NCI-H69 (cell line): Measurements from ENCODE around the gene FAM193B.
"Not testable (repeated sequence)": the region's sequence is repeated elsewhere in the genome, so short reads cannot be mapped to it uniquely, and the experiment has no call there.

Experiments
- DNase-seq: peaks from one replicate; lab custom pipeline; 2025; lab: John Stamatoyannopoulos, UW

Gene FAM193B

DNA sequence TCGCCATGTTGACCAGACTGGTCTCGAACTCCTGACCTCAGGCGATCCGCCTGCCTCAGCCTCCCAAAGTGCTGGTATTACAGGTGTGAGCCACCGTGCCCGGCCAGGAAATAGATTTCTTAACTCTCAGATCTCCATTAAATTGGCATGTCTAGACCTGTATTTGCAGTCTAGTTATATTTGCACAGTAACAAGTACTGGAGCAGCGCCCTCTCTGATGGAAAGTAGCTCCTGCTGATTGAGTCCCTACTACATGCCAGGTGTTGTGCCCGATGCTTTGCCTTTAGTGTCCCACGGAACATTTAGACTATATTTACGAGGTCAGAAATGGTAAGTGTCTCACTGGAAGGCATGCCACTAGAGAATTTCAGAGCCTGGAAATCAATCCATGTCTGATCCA is 21.8 kb upstream of the FAM193B start:
- peak; percentile 83 for DNase-seq

- DNase-seq, result no peak
These were observed 21.1 kb upstream of the FAM193B start for GRCh38 chr5:177575488-177575887.

GRCh38 chr5:177569894-177570293 is 15.5 kb upstream of the FAM193B start:
- no peak for DNase-seq

DNA sequence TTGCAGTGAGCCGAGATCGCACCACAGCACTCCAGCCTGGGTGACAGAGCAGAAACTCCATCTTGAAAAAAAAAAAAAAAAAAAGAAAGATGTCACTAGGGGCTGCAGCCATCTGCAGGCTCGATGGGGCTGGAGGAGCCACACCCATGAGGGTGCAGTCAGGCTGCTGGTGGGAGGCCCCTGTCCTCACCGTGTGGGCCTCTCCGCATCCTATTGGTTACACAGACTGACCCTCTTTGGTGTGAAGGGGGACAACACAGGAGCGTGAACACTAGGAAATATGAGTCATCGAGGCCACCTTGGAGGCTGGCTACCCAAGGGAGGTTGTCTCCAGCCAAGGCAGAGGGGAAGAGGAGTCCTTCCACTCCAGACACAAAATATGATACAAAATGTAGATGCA is 14.0 kb upstream of the FAM193B start:
- DNase-seq, result no peak

GRCh38 chr5:177565046-177565445 is 10.7 kb upstream of the FAM193B start:
- no peak for DNase-seq

GRCh38 chr5:177559446-177559941 is 5.1 kb upstream of the FAM193B start:
- not testable (repeated sequence) for DNase-seq

DNA sequence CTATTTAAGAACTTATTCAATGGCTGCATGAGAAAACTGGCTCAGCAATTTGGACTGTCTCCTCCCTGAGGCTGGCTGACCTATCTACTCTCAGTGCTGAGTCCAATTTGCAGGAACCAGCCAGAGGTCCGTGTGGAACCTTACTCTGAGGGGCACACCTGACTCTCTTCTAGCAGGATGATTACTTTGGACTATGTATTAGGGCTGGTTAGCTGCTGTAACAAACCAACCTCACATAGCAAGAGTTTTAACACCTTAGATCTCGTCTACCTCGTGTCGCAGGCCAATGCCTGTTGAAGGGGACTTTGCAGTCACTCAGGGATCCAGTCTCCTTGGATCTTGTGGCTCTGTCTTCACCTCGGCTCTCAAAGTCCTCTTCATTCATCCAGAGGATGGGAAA is 3.4 kb upstream of the FAM193B start:
- no peak for DNase-seq

DNA sequence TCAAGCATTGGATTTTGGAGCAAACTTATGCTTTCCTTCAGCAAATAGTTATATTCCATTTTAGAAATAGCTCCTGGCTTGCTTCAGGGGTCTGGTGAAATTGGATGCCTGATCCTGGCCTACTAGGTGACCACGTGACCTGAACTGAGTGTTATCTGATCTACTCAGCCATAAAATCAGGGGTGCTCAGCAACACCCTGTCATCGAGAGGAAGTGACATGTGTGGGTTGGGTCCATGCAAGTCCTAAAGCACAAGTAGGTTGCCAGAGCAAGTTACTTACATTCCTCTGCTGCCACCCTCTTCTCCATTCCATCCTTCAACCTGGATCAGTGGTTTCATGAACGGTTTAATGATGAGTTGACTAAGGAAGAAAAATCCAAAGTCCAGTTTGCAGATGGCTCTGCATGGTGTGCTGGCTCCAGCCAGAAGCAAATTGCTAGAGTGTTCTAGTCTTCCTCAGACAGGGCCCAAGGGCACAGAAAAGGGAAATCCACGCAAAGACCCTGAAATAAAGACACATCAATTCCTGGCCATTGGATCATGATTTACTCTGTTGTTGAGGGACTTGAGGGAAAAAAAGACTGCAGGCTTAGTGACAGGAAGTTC is 2.8 kb upstream of the FAM193B start:
- no peak for DNase-seq

DNA sequence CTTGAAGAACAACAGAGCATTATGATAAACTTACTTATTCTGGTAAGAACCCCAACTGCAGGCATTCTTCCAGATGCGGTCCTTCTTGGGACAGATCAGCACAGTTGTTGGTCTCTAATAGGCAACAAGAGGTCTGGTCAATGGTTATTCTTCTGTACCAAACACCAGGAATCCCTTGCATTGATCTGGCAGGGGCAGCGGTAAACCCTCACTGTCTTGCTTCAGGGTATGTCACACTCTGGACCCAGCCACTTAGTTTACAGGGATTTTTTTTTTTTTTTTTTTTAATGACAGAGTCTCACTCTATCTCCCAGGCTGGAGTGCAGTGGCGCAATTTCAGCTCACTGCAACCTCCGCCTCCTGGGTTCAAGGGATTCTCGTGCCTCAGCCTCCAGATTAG is 1.3 kb upstream of the FAM193B start:
- DNase-seq, result no peak

DNA sequence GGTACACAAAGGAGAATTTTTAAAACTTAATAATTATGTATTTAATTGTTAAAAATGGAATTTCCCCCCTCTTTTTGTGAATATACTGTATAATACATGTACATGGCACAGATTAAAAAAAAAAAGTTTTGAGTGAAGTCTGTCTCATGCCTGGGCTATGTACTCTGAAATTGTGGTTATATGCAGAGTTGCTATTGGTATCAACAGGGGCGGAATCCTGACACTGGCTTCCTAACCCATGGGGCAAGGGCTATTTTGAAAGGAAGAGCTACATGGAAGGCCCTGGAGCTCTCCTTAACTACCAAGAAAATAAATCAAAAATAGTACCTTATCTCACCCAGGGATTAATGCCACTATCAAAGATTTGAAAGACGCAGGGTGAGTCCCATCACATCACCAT is 865 bp upstream of the FAM193B start:
- DNase-seq, result no peak

GRCh38 chr5:177553671-177554429 is 513 bp downstream of the FAM193B start:
- DNase-seq, result peak; percentile 65

DNA sequence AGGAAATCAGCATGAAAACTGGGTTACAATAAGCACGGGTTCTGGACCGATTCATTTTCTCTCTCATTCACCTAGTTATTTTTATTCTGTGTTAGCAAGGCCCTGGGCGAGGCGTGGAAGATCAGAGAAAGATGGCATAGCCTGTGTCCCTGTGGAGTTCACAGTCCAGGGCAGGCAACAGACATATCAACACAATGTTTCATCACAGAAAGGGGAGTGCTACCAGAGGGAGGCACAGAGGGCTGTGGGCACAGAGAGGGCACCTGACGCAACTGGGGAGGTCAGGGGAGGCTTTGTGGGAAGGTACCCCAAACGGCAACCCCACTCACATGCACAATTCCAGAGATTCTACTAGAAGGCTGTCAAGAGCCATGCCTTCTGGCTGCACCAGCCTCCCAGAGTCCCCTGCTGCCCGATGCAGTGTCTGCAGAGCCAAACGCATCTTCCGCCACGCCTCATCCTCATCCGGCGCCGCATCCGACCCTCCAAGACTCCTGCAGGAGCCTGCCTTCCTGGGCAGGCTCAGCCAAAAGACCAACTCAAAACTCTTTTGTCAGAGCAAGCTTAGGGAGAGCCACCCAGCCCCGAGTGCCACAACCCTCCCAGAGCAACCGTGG is 1.4 kb downstream of the FAM193B start:
- no peak for DNase-seq

- no peak for DNase-seq
These were observed 4.2 kb downstream of the FAM193B start for GRCh38 chr5:177550122-177550521.

DNA sequence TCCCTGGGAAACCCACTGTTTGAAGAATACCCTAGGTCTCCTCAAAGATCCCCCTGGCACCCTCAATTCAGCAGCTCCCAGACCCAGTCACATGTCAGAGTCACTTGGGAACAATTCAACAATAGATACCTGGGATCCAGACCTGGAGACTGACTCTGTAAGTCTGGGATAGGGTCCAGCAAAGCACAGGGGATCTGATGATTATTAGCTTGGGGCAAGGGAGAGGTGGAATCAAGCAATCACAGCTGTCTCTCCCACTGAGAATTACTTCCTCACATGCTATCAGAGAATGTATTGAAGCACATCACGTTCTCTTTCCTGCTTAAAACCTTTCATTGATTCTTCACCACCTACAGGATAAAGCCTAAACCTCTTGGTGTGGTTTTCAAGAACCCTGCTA is 5.9 kb downstream of the FAM193B start:
- DNase-seq, result peak; percentile 80

DNA sequence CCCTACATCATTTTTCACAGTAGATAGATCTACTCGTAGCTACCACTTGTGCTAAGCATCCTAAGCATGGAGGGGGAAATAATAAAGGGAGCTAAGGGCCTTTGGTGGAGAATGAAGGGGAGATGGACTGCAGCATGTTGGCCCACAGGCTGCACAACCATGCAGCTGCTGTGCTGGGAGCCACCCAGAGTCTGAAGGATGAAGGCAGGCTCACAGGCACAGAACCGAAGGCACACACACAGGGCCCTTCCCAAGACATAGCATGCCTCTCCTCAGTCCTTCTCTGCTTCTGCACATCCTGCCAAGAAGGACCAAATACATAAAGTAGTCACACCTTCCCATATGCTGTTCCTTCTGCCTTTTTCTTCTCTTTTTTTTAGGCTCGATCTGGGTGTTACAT is 6.6 kb downstream of the FAM193B start:
- DNase-seq, result no peak

- DNase-seq, result peak; percentile 79
These were observed 8.1 kb downstream of the FAM193B start for GRCh38 chr5:177546258-177546741.

- peak; percentile 61 for DNase-seq
These were observed 8.7 kb downstream of the FAM193B start for GRCh38 chr5:177545487-177546257.

GRCh38 chr5:177542816-177543465 is 11.4 kb downstream of the FAM193B start:
- DNase-seq, result peak; percentile 53

GRCh38 chr5:177540438-177540837 is 13.9 kb downstream of the FAM193B start:
- no peak for DNase-seq

DNA sequence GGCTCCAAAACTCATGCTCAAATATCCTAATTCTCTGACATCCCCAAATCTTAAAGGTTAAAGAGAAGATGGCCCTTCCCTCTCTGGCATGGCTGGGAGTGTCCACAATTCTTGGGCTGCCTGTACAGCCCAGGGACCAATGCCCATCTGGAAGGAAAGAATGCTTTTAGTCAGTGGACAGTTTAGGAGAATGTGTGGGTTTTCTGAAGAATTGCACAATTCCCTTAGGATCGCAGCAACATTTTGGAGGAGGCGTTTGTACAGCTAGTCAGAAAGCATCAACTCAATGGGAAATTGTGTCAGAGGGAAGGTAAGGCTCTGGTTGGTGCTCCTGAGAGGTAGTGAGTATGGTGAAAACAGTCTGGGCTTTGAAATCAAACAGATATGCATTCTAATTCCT is 15.0 kb downstream of the FAM193B start:
- no peak for DNase-seq

DNA sequence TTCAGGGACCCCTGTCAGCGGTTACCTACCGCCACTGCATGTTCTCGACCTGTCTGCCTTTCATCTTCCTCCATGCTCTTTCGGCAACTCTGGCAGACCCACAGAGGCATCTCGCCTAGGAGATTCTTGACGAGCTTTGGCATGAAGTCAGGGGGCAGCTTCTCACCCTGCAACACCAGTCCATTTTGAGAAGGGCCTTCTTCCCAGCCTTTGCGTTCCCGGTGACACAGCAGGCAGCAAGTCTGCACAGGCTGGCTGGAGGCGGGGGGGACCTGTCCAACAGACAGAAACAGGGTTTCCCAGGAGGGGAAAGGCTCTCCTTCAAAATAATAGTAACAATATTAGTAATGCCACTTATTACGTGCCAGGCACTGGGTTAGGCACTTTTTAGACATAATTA is 15.5 kb downstream of the FAM193B start:
- DNase-seq, result no peak
